ENCODE measurements around the gene SLC36A1.

DNA sequence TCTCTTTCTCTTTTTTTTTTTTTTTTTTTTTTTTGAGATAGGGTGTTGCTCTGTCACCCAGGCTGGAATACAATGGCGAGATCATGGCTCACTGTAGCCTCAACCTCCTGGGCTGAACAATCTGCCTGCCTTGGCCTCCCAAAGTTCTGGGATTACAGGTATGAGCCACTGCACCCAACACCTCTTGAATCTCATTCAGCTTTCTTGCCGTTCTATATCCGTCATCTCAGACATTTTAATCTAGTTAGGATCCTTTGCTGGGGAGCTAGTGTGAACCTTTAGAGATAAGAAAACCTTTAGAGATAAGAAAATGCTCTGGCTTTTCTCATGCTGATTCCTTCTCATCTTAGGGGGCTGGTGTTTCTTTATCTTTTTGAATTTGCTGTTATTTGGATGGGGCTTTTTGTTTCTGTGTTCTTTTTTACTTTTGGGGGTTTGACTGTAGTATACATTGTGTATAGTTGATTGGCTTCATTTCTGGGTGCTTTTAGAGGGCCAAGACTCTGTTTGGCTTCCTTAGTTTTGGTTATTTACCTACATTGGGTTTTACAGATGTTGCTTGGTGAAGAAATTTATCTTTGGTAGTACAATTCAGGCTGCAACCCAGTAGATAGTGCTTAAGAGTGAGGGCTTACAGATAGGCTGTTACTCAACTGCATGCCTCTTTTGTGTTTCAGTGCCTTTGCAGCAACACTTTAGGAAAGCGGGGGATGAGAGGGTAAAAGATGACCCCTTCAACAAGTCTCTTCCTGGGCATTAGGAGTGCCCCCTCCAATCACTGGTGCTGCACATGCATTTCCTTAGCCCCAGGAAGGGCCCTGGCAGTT lies 41.9 kb upstream of the SLC36A1 start:
- TF ChIP-seq CTCF (conservative IDR thresholded peaks at IDR 0.05 in 1 of 2, IDR thresholded peaks at IDR 0.05 in 1 of 2; ENCODE audit: low read depth in 1 of 2, low read length in 2 of 2), result no peak
- no peak for TF ChIP-seq EZH2 (IDR thresholded peaks at IDR 0.05; ENCODE audit: low read length, missing control alignments)

Measured in fibroblast of lung (primary cell).